NCI-H748 treated with DMSO at 0.1 percent for 48 hours (cell line): ENCODE data around the gene SUN2.
"Not testable (repeated sequence)": the region's sequence is repeated elsewhere in the genome, so short reads cannot be mapped to it uniquely, and the experiment has no call there.

Experiments used
- DNase-seq: peaks from one replicate; lab custom pipeline; 2025; lab: John Stamatoyannopoulos, UW

SUN2 gene, protein sequence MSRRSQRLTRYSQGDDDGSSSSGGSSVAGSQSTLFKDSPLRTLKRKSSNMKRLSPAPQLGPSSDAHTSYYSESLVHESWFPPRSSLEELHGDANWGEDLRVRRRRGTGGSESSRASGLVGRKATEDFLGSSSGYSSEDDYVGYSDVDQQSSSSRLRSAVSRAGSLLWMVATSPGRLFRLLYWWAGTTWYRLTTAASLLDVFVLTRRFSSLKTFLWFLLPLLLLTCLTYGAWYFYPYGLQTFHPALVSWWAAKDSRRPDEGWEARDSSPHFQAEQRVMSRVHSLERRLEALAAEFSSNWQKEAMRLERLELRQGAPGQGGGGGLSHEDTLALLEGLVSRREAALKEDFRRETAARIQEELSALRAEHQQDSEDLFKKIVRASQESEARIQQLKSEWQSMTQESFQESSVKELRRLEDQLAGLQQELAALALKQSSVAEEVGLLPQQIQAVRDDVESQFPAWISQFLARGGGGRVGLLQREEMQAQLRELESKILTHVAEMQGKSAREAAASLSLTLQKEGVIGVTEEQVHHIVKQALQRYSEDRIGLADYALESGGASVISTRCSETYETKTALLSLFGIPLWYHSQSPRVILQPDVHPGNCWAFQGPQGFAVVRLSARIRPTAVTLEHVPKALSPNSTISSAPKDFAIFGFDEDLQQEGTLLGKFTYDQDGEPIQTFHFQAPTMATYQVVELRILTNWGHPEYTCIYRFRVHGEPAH

DNA sequence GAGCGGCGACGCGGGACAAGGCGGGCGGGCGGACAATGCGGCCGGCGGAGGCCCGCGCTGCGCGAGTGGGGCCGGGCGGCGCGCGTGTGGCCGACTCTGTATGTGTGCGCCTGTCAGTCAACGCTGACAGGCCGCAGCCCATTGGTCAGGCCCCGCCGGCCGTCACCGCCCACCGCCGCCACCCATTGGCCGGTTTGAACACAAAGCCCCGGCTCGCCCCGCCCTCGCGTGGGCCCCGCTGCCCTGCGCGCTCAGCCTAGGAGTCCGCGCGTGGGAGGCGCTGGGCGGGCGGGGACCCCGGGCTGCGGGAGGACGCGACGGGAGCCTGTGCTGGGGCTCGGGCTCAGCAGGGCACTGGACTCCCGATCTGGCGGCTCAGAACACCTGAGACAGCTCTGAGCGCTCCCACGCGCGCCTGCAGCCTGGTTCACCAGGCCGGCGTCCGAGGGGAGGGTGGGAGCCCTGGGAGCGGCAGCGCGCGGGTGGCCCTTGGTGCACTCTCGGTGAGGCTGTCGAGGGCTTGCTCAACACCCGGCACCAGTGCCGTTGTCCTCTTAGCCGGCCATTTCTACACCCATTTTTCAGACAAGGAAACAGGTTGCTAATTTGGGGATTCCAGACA is at the start of gene SUN2:
Gene SUN2 (minus strand): TSS at position 88 of the 622 bp plus-strand sequence. CDS start 3,370 bp downstream, outside the sequence.
- DNase-seq = no peak

DNA sequence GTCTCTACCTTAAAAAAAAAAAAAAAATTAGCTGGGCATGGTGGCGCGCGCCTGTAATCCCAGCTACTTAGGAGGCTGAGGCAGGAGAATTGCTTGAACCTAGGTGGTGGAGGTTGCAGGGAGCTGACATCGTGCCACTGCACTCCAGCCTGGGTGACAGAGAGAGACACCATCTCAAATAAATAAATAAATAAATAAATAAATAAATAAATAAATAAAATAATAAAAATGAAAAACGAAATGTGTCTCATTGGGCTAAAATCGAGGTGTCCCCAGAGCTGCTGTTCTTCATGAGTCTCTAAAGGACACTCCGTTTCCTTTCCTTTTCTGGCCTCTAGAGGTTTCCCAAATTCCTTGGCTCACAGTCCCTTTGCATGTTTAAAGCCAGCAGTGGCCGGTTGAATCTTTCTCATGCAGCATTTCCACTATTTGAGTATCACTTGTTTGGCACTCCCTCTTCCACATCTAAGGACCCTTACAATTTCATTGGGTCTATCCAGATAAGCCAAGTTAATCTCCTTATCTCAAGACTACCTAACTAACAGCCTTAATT is 49.3 kb upstream of the SUN2 start:
- DNase-seq = not testable (repeated sequence)

DNA sequence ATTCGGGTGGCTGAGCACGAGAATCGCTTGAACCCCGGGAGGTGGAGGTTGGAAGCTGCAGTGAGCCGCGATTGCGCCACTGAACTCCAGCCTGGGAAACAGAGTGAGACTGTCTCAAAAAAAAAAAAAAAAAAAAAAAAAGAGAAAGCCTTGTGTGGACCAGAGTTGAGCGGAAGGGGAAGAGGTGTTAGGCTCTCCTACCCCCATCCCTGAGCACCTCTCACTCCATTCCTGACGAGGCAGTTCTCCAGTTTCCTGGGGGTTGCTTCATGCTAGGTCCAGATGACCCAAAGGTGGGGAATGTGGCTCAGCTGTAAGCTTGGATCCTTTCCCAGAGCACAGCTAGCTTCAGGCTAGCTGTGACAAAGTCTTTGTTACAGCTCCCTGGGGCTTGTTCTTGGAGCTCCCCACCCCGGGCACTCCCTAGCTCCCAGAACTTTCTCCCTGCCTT is 46.9 kb upstream of the SUN2 start:
- no peak for DNase-seq

DNA sequence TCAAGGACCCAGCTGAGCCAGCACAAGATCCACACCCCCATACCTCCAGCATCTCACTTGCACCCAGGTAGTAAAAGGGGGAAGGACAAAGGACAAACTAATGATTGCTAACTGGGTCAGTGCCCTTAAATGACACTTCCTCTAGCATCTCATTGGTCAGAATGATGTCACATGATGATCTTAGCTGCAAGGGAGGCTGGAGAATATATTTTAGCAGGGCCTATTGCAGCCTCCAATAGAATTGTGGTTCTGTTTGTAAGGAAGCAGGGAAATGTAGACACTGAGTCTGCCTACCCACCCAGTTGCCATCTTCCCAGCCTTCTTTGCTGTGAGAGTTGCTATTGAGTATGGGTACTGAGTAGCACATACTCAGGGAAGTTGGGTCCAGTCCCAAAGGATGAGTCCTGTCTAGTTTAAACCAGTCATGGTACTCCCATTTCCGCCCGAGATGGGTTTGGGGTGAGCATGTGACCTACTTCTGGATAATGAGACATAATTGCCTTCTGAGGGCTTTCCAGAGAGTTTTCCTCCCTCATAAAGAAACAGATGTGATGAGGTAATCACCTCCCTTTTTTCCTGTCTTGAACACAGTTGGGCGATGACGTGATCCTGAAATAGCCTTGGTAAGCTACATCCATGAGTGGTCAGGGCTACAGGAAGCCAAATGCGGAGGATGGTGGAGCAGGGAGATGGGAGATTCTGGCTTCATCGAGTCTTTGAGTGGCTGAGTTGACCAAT is 43.6 kb upstream of the SUN2 start:
- DNase-seq = no peak

DNA sequence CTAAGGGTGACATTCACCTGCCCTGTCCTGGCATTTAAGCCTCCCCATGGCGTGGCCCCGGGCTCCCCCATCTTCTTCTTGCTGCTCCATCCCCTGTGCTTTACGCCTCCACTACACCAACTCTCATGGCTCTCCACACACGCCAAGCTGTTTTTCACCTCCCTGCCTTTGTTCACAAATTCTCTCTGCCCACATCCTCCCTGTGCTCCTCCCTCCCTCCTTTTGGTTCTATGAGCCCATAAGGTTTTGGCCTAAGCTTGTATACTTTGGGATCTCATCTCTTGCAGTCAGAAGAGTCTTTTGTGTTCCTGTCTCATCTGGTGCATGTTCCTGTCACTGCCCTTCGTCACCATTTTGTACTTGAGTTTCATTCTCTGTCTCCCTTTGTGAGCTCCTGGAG is 42.7 kb upstream of the SUN2 start:
- DNase-seq = no peak

DNA sequence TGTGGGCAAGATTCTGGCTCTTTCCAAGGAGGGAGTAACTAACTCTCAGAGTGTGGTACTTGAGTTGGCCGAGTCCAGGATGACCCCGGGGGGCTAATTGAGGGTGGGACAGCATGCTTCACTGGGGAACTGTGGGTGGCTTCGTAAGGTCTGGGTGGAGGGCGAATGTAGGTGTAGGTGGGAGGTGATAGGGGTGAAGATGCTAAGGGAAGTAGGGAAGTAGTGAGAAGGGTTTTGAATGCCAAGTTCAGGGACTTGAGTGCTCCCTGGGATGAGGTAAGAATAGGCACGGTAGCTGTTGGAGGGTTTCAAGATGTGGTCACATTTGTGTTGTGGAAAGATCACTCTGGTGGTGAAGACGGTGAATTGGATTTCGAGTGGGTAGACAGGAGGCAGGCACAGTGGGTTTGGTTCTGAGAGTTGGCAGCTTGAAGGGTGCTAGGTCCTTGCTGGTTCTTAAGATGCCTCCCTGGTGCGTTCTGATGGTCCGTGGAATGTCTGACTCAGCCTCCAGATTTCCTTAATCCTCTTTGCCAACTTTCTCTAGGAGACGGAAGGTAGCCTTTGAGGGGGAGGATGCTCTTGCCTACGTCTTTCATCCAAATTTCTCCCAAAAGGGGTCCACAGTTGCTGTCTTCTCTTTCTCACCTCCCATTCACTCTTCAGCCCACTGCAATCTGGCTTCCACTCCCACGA is 40.6 kb upstream of the SUN2 start:
- no peak for DNase-seq

DNA sequence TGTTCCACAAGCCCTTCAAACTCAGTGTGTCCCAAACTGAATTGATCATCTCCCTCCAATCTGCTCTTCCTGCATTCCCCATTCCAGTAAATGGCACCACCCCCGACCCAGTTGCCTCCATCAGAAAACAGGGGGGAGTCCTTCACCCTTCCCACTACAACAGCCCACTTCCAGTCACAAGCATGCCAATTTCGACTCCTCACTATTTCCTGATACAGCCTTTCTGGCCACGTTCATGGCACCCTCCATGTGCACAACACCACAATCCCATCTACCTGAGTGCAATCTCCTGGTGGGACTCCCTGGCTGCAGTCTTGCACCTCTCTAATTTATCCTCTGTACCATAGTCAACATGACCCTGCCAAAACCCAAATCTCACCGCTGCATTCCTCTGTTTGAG is 39.8 kb upstream of the SUN2 start:
- no peak for DNase-seq

DNA sequence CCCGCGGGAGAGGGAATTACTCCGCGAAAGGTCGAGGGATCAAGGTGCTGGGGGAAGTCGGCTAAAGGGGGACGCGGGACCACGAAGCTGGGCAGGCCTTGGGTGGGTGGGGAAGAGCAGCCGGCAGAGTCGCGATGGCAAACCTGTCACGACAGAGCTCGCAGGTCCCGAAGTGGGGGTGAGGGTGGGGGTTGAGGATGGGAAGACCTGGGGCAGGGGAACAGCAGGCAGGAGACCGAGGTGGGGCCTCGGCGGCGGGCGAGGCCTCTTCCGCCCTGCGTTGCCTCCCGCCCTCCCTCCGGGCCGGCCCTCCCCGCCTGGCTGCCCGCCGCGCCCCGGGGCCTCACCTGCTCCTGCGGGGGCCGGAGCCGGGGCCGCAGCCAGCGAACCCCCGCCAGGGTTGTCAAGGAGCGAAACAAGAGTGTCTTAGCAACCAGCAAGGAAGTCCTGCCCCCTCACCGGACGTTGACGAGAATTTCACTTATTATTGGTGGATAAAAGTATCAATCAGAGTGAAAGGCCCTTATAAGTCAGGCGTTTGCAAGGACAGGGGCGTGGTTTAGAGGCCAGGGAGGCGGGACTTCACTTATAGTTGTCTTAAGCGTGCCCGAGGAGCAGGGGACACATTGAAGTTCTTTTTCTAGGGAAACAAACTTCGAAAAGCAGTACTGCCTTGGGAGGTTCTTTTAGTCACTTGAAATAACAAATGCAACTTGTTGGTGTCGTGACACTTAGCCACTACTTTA is 38.1 kb upstream of the SUN2 start, which contains the start of gene DNAL4:
Gene DNAL4 (minus strand): TSS at position 423 of the 746 bp plus-strand sequence. CDS start 11,412 bp downstream, outside the sequence.
- peak; percentile 92 for DNase-seq

DNA sequence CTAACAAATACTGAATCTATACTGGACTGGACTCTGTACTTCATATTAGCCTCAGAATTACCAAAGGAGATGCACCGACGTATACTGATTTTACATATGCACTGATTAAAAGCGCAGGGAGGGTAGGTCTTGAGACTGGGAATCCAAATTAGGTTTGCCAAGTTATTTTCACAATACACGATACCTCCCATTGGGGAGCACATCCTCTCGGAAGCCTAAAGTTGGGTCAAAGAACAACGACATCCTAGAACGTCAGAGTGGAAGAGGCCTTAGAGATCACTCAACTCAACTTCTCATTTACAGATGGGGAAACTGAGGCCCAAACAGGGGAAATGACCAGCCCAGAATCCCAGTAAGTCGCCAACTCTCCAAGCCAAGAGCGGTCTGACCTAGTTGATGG is 37.5 kb upstream of the SUN2 start:
- DNase-seq = no peak

DNA sequence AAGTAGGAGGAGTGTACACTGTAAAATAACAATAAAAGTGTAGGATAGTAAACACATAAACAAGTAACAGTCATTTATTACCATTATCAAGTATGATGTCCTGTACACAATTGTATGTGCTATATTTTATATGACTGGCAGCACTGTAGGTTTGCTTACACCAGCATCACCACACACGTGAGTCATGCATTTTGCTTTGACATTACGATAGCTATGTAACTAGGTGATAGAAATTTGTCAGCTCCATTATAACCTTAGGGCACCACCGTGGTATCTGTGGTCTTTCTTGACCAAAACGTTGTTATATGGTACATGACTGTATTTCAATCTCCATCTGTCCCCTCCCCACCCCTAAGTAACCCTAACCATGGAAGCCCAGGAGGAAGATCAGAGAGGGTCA is 37.0 kb upstream of the SUN2 start:
- DNase-seq = no peak

DNA sequence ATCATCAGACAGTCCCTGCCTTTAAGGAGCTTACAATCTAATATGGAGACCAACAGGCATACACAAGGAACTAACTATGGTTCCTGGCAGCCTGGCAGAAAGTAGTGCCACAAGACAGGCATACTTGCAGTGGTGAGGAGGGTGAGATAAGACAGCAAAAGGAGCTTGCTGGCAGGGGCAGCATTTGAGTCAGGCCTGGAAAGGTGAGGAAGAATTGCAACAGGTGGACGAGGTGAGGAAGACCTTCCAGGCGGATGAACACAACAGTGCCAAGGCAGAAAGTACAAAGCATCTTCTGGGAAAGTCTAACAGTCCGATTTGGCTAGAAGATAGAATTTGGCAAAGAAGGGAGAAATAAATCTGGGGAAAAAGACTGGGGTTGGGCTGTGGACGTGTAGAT is 33.8 kb upstream of the SUN2 start:
- DNase-seq = no peak

DNA sequence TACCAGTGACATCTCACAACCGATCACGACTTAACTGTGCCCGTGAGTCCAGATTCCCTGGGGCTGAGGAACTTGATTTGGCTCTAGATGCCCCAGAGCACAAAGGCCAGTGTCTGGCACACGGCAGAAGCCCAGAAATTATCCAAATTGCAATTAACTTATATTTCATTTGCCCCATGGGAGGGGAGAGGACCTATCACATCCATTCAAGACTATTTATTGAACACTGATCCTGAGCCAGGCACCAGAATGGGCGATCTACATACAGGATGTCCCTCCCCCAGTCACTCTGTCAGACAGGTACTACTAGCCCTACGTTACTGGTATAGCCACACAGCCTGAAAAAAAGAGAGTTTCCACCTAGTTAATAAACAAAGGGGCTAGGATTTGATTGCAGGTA is 33.0 kb upstream of the SUN2 start:
- DNase-seq = no peak

DNA sequence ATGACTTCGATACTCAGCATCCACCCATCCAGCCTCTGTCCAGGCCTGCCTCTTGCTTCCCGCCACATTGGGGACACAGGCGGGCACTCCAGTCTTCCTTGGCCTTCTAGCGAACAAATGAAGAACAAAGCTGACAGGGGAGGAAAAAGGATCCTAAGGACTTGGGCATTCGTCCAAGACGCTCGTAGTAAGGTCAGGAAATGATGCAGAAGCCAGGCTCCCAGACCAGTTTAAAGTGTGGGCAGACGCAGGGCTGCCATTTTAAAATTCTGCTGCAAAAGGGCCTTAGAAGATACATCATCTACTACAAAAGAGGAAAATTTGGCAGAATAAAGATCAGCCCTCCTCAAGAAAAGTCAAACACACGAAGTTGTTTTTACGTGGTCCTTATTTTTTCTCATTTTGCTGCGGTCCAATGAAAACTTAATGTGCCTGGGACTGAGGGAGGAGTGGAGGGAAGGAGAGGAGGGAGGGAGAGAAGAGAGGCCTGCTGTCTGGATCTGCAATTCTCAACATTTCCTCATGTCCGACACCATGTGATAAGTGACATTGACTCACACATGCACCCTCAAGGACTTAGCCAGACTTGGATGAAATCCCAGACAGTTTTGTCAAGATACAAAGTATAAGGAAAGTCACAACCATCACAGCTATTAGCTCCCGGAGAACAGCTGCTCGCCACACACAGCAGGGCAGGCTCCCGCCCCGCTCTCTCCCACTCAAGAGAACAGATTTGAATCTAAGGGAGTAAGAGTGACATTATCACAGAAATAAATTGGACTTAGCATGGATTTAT is 32.4 kb upstream of the SUN2 start:
- no peak for DNase-seq

DNA sequence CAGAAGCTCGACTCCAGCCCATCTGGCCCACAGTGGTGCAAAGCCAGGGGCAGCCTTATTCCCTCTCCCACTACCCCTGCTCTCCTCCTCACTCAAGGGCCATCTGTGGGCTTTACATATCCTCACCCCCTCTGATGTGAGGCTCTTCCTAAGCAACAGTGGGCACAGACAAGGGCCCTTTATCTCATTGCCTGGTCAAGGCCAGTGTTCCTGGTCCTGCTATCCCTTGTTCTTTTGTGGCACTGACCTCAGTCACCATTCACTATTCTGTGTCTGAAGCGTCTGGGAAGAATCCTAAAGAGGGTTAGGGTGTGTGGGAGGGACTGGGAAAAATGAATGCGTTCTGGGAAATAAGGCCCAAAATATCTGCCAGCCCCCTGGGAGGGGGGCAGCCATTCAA is 30.8 kb upstream of the SUN2 start:
- no peak for DNase-seq

DNA sequence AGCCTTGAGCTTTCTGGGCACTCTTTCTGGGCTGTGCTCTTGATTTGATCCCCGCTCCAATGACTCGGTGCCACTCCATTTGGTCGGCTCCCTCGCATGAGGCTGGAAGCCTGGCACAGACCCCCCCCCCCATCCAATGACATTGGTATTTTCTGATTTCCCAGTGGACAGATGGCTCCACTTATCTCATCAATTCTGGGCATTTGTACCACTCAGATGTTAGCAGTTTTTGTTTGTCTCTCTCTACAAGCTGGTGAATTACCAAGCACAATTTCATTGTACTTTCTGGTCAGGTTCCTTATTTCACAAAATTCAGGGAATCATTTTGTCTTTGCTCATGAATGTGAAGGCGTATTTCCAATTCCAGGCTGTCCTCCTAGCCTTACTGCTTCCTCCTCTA is 29.1 kb upstream of the SUN2 start:
- DNase-seq = no peak

DNA sequence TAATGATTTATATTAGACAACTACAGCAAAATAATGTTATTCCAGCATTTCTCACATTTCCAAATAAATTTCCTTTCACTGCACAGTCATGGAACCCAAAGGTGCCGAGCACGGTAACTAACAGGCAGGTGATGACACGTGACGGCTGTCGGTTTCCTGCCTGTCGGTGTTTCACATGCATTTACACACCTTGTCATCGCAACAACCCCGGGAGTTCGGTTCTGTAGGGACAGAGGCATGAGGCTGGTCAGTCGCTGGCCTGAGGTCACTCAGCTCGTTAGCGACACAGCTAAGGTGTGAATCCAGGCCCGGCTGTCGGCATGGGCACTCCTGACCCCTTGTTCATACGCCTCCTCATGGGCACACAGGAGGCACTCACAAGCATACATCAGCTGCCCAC is 28.2 kb upstream of the SUN2 start:
- DNase-seq = no peak

DNA sequence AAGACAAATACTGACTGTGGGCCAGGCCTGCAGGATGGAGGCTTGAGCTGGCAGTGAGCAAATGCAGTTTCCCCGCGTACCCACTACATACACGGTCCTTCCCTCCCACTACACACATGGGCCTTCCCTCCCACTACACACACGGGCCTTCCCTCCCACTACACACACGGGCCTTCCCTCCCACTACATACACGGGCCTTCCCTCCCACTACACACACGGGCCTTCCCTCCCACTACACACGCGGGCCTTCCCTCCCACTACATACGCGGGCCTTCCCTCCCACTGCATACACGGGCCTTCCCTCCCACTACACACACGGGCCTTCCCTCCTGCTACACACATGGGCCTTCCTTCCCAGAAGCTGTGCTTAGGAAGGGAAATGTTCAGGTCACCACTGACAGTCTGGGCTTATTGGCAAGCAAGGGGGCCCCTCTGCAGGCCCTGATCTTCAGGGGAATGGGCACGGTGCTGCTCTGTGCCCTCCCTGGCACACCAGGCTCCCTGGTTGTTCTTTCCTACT is 27.4 kb upstream of the SUN2 start:
- DNase-seq = no peak

DNA sequence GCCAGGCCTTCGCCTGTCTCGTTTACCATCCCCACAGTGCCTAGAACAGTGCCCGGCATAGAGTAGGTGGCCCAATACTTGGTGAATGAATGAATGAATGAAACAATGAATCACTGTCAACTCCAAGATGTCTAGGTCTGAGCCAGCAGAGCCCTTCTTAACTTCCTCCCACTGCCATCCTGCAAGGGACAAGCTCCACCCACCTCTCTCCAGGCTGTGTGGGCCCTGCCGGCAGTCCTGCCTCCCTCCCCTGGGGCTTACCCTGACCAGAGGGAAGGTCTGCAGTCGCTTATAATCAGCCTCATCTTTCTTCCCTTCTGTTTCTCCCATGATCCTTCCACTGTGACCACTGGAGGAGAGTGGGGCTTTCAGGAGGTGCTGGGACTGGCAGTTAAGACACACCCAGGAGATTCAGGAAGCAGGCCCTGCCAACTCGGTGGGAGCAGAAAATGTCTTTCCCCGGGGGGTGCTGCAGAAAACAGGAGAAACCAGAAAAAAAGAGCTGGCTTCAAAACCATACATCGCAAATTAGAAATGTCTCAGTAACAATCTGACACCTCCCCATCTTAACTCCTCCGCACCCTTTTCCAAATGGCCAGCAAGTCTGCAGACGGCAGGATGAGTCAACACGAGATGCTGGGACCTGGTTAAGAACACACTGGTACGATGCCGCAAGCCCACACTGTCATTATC is 26.8 kb upstream of the SUN2 start:
- DNase-seq = no peak

DNA sequence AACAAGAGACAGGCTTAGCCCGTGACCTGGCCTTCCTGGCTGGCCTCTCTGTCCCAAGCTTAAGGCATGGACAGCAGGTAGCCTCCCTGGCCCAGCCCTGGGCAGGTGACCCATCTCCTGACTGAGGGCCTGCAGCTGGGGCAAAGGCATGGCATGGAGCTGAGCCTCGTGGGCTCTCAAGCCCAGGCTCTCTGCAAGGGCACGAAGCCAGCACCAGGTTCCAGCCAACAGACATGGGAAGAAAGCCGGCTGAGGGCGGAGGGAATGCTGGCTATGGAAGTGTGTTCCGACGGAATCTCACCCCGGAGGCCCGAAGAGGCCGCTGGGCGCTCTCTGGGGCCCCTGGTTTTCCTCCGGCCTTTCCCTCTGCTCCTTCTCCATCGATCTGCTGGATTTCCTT is 25.2 kb upstream of the SUN2 start:
- DNase-seq = no peak
